Stimulated activated CD4-positive, alpha-beta T cell treated with anti-CD3 and anti-CD28 coated beads, Interleukin-4, amount 100 ng/mL, for 1 hour (primary cell): ENCODE data around the gene PPM1K.

Source experiments
- DNase-seq: peaks from one replicate; pipeline ENCODE4 v3.0.0-alpha.2; 2020

PPM1K gene

DNA sequence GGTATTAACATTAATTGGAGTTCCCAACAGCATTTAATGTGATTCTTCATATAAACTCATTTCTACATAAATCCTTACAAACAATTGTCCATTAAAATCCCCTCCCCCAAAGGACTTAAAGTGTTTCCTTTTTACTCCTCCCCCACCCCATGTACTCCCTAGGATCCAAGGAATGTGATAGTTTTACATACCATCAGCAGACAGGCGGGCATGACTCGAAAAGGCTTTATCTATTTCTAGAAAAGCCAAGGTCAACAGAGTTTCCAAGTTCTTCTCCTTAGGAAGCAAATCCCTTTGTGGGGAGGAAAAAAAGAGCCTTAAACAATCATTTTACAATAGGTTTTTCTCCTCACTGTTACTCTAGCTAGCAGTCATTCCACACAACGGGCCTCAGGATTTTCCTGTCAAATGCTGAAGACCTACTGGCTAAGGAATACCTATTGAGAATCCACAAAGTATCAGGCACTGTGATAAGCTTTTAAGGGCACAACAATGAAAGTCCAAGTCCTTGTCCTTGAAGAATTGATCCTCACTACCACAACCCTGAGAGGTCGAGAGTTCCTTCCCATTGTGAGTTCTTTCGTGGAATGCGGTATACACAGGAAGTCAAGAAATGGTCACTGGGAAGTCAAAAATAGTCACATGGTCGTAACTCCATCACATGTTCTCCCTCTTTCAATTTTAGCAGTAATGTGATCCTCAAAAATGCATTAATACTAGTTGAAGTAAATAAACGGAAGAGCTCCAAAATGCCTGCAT lies 7.2 kb downstream of the PPM1K start:
- DNase-seq: no peak

DNA sequence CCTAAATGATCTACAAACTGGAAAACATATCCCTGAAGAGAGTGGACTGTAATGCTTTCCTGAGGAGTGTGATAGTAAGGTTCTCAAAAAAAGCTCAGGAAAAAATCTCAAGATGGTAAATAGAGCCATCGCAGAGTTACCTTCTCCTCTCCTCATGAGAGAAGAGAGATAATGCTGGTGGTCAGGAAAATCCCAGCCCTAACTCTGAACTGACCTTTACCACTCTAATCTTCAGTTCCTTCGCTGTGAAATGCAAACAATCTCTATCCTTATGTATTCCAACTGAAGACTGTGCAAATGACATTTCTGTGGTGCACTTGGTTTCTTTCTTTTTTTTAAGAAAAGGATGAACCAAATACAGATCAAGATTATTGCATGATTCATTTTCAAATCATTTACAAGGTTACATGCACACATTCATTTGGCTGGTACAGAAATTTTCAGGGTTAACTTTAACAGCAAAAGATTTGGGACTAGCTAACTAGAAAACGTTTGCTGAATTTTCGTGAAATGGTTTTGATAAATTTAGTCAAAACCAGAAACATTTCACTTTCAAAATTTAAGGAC lies 8.3 kb downstream of the PPM1K start:
- no peak for DNase-seq

DNA sequence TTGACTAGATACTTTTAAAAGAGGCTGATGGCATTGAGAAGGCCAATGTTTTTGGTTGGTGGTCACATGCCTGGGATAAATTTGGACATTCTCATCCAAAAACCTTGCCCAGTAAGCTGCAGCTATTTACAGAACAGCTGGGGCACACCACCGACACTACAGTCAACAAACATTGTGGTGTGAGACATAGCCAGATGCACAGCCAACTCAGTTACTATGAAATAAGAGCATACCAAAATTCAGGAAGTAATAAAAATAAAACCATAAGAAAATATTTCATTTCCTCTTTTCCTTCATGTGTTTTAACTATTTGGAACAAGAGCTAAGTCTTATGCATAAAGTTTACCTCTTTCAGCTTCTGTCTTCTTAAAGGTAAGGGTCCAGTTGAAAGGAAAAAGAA lies 8.8 kb downstream of the PPM1K start:
- DNase-seq: no peak

DNA sequence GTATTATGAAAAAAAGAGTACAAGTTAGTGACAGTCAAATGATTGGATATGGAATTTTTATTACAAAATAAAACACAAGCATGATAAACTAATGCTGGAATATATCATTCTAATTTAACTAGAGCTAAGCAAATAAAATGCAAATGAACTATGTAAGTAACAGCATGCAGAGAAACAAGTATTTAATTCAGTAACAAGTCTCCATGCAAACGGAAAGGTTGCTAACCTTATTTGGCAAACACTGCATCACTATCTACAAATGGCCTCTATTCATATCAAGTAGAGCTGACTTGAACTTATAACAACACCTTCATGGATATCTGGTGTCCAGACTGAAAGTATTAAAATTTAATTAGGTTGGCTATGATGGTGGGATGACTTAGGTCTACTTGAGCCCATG lies 15.4 kb downstream of the PPM1K start:
- no peak for DNase-seq

DNA sequence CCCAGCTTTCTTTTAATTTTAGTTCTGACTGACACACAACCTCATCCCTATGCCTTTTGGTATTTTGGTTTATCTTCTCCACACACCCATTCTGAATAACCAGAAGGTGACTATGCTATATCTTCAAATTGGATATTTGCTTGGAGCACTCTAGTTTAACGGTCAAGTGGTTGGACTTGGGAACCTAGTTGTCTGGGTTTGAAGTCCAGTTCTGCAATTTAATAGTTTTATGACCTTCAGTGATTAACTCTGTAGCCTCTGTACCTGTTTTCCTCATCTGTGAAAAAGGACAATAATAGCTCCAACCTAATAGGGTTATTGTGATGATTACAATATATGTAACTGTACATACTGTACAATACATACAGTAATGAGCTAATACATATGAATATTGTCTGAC lies 20.0 kb downstream of the PPM1K start:
- DNase-seq: no peak

DNA sequence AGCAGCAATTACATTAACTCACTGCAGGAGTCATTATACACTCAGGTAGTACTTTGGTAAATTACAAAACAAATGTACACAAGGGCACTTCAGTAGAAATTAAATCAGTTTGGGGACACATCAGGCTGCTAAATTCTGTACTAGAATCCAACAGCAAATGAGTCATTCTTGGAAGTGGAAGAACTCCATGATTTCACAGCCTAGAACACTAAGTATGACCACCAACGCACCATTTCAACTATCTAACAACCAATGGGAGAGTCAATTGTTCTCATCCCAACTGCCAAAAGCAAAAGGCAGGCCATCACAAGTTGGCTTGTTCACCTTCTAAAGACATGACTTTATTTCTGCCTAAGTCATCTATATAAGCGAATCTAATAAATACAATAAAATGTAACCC lies 26.6 kb downstream of the PPM1K start:
- no peak for DNase-seq

DNA sequence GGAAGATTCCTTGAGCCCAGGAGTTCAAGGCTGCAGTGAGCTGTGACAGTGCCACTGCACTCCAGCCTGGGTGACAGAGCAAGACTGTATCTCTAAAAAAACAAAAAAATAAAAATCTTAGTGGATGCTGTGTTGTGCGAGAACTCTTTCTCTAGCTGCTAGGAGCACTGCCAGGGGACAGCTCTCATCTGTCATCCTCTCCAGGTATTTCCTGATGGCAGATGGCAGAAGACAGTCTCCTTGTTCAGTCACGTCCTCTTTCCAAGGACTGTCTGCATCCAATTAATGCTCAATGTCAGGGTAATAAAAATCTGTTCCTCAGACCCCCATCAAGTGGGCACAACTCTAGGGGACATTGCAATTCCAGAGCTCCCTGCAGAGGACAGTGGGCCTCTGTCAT lies 29.2 kb downstream of the PPM1K start:
- DNase-seq: no peak

DNA sequence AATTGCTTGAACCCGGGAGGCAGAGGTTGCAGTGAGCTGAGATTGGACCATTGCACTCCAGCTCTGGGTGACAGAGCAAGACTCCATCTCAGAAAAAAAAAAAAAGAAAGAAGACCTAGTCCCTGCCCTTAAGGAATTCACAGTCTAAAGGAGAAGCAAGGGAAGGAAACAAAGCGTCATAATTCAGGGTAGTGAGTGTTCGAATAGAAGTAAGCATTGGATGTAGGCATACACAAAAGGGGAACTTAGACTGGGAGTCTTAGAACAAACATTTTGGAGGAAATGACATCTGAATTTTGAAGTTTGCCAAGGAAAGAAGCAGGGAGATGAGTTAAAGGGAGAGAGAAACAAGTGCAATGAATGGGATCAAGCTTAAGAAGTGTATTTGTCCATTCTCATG lies 32.4 kb downstream of the PPM1K start:
- no peak for DNase-seq

DNA sequence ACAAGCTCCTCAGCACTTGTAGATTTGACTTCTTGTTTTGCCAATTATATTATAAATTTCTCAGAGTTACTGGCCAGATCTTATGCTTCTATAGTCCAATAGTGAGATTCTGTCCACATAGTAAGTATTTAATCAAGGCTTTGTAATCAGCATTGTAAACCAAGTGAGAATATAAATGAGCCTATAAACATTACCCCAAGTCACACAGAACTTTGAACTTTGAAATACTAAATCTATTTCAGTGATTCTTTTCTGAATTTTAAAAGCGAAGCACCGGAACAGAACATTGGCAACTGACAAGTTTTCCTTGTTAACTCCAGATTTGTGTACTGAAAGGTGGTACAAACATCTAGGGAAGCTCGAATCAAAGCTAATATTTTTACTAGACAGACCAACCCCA lies 37.2 kb downstream of the PPM1K start:
- no peak for DNase-seq

DNA sequence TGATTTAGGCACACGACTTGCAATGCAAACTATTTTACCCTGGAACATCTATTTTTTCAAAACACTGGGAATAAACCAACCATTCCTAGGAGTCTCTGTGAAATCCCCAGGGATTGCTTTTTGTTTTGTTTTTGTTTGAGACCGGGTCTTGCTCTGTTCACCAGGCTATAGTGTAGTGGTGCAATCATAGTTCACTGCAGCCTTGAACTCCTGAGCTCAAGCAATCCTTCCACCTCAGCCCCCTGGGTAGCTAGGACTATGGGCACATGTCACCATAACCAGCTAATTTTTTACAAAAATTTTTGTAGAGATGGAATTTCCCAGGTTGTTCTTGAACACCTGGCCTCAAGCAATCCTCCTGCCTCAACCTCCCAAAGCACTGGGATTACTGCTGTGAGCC lies 37.8 kb downstream of the PPM1K start:
- DNase-seq: no peak

DNA sequence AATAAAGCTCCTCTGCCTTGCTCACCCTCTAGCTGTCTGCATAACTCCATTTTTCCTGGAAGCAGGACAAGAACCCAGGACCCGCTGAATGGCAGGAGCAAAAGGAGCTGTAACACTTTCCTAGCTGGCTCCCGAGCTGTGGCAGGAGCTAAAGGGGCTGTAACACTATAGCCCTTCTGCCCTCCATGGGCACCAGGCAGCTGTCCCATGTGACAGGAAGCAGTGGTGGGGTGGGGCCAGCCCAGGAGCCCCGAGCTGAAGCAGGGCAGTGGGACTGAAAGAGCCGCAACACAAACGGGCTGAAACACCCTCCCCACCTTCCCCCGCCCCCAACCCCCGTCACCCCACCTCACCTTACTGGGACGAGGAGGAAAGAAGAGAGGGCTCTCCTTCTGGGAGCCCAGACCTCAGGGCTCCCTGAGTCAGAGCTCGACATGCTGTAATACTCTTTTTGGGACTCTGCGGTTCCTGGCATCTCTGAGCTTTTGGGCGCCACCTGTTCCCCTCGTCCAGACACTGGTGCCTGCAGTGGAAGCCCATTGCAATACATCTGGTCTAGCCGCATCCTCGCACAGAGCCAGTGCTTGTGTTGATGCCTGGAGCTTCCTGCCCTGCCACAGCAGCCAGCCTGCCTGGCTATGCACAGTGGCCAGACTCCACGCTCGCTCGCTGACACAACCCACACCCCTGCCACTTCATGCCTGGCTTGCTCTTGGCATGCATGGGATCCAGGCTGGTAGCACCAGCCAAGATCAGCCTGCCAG lies 39.4 kb downstream of the PPM1K start:
- DNase-seq: peak; percentile 23

DNA sequence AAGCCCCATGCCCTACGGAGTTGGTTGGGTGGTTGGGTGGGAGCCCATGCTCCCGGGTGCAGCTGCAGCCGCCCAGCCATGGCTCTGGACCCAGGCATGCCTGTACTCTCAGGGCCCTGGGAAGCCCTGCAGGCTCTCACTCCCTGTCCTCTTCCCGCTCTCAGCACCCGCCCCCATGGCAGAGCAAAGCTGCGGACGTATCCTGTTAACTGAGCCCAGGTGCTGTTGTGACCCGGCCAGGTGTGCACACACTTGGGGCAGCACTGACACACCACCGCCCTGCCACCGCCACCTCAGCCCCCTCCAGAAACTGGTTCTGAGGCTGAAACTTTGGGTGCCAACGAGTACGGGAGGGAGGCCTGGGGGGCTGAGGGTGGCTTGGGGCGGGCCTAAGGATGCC lies 40.3 kb downstream of the PPM1K start:
- no peak for DNase-seq

DNA sequence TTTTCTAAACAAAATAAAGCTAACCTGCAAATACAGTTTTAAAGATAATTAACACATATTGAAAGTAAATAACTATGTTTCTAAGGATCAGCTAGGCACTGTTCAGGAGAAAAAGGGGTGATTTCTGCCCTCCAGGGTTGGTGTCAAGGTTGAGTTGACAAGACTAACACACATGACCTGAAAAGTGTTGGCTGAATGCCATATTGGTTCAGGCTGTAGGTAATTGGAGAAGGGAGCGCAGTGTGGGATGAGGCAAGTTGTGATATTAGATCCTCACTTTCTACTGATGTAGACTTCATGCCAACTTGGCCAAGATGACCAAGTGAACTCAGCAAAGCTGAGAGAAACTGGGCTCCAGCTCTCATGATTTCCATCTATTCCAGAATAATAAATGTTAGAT lies 42.2 kb downstream of the PPM1K start:
- DNase-seq: no peak

DNA sequence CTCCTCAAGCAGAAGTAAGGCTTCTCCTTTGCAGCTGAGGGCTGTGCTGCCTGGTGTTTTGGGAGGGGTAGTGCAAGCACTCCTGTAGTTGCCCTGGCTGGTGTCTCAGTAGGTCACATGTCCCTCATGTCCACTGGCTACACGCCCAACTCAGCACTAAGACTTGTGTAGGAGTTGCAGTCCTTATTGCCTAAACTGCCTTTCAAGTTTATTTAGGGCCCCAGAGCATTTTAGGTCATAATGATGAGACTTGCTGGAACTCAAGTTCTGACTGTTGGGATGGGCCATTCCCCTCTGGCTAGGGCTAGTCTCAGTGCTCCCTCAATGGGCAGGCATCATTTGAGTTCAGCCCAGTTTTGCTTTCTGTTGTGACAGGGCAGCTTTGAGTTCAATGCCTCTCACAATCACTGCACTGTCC lies 44.1 kb downstream of the PPM1K start:
- no peak for DNase-seq

DNA sequence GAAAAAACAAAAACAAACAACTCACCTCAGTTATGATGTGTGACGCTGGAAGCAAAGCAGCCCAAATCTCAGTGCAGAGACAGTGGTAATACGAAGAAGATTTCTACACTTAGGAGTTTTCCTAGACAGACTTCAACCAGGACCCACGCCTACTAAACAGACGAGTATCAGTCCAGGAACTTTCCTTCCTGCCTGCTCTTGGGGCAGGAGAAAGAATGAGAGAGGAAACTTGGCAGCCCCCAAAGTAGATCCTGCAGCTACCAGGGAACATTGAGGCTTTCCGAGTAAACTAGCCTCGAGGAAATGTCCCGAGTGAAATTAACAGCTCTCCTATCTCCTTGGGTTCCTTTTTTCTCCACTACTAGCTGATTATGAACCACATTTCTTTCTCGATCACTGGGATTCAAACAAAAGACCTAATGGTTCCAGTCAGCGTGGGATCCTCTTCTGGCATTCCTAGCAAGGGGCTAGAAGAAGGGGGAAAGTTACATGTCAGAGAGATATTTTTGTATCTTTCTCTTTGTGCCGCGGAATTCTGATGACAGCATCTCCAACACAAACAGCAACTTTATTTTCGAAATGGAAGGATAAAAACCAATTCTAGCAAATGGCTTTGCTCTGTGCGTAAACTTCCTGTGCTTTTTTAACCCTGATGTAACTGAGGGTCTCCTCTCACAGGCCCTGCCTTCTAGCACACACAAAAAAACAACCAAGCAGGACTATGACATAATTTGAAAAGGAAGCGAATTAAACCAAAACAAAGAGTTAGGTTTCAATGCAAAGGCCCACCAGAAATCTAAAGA lies 53.2 kb downstream of the PPM1K start:
- DNase-seq: no peak

DNA sequence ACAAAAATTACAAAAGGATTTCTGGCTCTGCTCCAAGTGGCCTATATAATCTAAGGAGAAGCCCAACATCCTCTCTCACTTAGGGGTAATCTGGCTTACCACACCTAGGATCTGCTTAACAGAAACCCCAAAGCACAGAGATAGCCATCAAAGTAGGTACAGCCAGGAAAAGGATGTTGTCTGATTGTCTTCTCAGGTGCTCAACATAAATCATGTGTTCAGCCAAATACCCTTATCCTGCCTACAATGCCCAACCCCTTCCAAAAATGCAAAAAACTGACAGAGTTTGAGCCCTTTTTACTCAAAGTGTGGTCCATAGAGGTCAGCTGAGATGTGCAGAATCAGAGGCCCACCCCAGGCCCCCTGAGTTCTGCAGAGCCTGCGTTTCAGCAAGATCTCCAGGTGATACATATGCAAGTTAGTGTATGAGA lies 53.9 kb downstream of the PPM1K start:
- no peak for DNase-seq

DNA sequence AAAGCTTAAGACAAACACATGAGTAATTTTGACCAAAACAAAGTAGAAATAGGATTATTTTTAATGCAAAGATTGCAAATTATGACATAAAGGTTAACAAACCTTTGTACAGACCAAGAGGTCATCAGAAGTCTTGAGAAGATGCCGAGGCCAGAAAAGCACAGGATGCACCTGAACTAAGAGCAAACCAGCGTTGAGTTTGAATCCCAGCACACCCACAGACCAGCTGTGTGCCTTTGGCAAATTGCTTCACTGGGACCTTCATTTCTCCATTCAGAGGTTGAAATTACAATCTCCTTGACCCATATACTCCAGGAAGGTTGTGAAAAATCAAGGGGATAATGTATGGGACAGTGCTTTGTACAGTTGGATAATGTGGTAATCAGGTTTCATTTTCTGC lies 56.6 kb downstream of the PPM1K start:
- no peak for DNase-seq

DNA sequence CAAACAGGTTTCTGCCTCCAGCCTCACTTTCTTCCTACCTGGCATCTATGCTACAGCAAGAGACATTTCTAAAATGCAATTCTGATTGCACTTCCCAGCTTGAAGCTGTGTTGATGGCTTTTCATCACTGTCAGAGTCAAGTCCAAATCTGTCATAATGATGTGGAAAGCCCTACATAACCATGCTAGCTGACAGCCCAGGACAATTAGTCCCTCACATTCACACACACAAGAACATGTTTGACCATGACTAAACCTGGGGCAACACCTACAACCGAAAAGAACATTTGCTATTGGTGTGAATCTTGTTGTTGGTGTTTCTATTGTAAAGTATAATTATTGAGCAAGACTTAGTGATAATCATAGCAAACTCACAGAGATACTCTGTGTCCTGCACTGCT lies 58.2 kb downstream of the PPM1K start:
- no peak for DNase-seq

DNA sequence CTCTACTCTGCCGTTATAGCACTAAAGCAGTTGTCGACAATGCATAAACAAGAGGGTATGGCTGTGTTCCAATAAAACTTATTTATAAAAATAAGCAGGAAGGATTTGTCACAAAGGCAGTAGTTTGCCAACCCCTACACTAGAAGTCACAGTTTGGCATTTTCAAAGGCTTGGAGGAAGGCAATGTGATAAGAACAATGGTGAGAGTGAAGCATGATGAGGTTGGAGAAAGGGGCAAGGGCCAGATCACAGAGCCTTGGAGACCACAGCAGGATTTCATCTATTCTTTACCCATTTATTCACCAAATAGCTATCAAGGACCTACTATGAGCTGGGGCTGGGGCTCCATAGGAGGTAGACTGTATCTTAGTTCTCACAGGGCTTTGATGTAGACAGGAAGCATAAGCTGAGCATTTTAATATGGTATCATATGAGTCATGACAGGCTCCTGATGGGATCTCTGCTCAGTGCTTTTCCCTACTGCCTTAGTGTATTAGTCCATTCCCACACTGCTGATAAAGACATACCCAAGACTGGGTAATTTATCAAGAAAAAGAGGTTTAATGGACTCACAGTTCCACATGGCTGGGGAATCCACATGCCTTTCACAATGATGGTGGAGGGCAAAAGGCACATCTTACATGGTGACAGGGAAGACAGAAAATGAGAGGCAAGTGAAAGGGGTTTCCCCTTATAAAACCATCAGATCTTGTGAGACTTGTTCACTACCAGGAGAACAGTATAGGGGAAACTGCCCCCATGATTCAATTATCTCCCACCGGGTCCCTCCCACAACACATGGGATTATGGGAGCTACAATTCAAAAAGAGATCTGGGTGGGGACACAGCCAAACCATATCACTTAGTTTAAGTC lies 58.9 kb downstream of the PPM1K start:
- no peak for DNase-seq

DNA sequence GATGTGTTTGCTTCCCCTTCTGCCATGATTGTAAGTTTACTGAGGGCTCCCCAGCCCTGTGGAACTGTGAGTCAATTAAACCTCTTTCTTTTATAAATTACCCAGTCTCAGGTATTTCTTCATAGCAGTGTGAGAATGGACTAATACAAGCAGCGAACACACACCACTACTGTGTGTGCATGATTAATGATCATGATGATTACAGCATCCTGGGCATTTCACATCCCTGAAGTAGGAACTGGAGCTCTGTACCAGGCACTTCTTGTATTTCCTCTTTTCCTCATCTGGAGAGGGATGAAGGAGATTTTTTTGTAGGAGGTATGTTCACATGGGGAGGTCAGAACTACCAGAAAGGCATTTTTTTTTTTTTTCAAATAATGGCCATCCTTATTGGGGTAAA lies 60.8 kb downstream of the PPM1K start:
- no peak for DNase-seq

DNA sequence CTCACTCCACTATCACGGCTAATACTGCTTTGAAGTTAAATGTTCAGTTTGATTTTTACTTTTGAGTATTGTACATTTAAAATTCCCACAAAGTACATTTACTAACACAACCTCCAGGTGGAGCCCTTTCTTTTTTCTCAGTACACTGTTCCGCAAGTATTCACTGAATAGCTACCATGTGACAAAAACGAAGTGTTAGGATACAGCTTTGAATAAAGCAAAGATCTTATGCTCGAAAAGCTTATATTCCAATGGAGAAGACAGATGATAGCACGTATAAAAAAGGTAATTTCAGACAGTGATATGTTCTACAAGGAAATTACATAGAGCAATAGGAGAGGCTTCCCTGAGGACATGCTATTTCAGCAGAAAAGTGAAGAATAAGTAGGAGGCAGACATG lies 65.3 kb downstream of the PPM1K start:
- DNase-seq: no peak

DNA sequence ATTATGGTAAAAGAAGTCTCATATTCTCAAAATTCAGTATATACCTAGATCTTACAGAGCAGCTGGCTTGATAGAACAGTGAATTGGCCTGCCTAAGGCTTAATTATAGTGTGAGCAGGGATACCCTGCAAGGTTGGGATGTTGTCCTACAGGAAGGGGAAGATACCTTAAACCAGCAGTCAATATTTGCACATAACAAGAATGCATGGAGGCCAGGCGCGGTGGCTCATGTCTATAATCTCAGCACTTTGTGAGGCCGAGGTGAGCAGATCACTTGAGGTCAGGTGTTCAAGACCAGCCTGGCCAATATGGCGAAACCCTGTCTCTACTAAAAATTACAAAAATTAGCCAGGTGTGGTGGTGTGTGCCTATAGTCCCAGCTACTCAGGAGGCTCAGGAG lies 67.2 kb downstream of the PPM1K start:
- no peak for DNase-seq
